ENCODE measurements around the gene ILK. TPM values are rescaled to one million over a fixed set of nuclear protein-coding genes. Genes with fewer than 3 reads are reported as not detected.

The ILK gene
- total RNA-seq, 4 donors from 2014 or later = 59.8 to 83.8 (median 71.5) TPM

DNA sequence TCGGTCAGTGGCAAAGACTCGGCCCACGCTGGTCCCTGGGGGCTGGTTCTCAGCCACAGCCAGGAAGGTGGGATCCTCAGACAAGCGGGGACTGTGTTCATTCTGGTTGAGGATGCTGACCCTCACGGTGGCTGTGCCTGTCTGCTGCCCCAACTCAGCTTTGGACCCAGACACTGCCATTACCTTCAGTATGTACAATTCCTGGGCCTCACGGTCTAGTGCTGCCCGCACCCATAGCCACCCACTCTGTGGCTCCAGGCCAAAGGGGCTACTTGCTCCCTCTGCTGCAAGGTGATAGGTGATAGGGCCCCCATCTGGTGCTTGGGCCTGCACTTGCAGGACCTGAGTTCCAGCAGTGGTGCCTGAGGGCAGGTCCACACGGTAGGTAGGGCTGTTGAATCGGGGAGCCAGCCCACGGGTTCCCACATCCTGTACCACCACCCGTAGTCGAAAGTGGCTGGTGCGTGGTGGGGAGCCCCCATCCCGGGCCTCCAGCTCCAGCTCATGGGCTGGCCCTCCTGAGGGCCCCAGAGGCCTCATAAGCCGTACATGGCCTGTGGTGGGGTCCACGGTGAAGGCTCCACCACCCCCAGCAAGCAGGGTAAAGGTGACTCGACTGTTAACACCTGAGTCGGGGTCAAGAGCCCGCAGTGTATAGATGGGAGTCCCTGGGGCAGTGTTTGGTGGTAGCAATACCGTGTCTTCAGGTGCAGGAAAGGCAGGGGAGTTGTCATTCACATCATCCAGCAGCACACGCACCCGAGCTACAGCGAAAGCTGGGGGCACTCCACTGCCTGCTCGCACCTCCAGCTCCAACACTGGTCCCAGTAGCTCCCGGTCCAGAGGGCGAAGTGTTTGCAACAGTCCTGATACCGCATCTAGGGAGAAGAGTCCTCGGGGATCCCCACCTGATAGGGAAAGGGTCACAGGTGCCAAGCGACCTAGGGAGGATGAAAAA is 28.8 kb downstream of the ILK start:
- Histone ChIP-seq H3K27ac (no peak overlapping the region), H3K36me3 (peaks cover 42% of the 10 kb centered on the region), H3K4me3 (no peak overlapping the region), H3K27me3 (peaks cover 3% of the 10 kb centered on the region), H3K4me1 (peaks cover 23% of the 10 kb centered on the region), H3K9me3 (no peaks in the 10 kb centered on the region)
- no peak for DNase-seq (ENCODE audit: low spot score in 2 of 2)
- 94% methylated on average over 13 of the region's 29 CpGs for WGBS
- TF ChIP-seq POLR2A (IDR thresholded peaks at IDR 0.05) (no peak), POLR2AphosphoS5 (IDR thresholded peaks at IDR 0.05) (no peak), EP300 (IDR thresholded peaks at IDR 0.05) (no peak)
- TF ChIP-seq, protein P1, sequence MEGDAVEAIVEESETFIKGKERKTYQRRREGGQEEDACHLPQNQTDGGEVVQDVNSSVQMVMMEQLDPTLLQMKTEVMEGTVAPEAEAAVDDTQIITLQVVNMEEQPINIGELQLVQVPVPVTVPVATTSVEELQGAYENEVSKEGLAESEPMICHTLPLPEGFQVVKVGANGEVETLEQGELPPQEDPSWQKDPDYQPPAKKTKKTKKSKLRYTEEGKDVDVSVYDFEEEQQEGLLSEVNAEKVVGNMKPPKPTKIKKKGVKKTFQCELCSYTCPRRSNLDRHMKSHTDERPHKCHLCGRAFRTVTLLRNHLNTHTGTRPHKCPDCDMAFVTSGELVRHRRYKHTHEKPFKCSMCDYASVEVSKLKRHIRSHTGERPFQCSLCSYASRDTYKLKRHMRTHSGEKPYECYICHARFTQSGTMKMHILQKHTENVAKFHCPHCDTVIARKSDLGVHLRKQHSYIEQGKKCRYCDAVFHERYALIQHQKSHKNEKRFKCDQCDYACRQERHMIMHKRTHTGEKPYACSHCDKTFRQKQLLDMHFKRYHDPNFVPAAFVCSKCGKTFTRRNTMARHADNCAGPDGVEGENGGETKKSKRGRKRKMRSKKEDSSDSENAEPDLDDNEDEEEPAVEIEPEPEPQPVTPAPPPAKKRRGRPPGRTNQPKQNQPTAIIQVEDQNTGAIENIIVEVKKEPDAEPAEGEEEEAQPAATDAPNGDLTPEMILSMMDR (IDR thresholded peaks at IDR 0.05) = no peak

DNA sequence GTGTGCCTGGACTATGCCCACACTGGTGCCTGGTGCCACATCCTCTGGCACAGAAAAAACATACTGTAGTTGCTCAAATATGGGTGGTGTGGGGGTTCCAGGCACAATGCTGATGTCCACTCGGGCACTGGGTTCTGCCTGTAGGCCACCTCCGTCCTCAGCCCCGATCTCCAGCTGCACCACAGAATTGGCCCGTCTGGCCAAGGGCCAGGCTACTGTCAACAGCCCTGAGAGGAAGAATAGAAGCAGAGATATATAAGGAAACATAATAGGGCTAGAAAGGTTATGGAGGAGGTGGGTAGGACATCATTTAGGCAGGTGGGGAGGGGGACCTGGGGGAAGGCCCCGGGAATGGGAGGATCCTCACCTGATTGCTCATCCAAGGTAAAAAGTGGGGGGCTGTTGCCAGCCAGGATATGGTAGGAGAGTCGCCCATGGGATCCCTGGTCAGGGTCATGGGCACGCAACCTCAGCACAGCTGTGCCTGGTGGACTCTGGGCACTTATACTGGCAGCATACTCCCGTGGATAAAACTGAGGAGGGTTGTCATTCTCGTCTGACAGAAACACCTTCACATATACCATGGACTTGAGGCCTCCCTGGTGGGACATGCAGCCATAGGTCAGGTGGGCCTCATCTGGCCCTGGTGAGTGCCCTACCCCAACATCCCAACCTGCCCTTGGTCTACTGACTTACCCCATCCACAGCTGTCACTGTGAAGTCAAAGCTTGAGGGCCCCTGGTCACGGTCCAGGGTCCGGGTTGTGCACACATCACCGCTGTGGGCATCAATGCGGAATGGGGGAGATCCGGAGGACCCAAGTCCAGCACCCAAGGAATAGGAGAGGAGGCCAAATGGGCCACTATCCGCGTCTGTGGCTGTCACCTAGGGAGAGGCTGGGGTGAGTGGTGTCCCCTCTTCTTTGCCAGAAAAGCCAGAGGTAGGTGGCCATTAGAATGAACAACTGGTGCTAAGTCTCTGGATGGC is 30.1 kb downstream of the ILK start:
- H3K27ac ChIP-seq = no peak overlapping the region
- no peak overlapping the region for H3K4me3 ChIP-seq
- 88% methylated on average over 16 of the region's 16 CpGs for WGBS
- H3K4me1 ChIP-seq = peaks cover 36% of the 10 kb centered on the region
- peaks cover 37% of the 10 kb centered on the region for H3K36me3 ChIP-seq
- H3K27me3 ChIP-seq = peaks cover 3% of the 10 kb centered on the region
- no peaks in the 10 kb centered on the region for H3K9me3 ChIP-seq
- no peak for DNase-seq (ENCODE audit: low spot score in 2 of 2)
- TF ChIP-seq POLR2AphosphoS5 (IDR thresholded peaks at IDR 0.05) (no peak), EP300 (IDR thresholded peaks at IDR 0.05) (no peak), POLR2A (IDR thresholded peaks at IDR 0.05) (no peak)
- TF ChIP-seq, protein P1 (IDR thresholded peaks at IDR 0.05) = no peak

DNA sequence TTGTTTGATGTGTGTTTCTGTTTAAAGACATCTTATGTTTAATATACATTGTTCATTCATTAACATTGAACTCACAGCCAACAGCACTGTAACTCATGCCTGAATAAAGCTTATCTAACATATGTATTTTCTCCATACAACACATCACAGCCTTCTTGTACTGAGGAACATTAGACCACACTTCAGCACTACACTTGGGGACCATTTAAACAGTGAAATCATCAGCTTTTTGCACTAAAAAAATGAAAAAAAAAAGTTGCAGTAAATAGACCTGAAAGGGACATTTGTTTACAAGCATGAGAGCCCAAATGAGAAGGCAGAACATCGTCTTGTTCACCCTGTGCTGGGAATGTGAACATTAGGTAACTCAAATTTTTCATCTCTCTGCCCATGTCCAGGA is 31.0 kb downstream of the ILK start:
- WGBS = 74% methylated on average over 1 of the region's 1 CpG
- peaks cover 37% of the 10 kb centered on the region for H3K4me1 ChIP-seq
- no peak for DNase-seq (ENCODE audit: low spot score in 2 of 2)
- H3K9me3 ChIP-seq = no peaks in the 10 kb centered on the region
- peaks cover 3% of the 10 kb centered on the region for H3K27me3 ChIP-seq
- H3K27ac ChIP-seq = no peak overlapping the region
- H3K4me3 ChIP-seq = no peak overlapping the region
- TF ChIP-seq, protein P1 (IDR thresholded peaks at IDR 0.05) = no peak
- TF ChIP-seq POLR2A (IDR thresholded peaks at IDR 0.05) = no peak
- no peak for TF ChIP-seq EP300 (IDR thresholded peaks at IDR 0.05)
- no peak for TF ChIP-seq POLR2AphosphoS5 (IDR thresholded peaks at IDR 0.05)
- H3K36me3 ChIP-seq = peaks cover 31% of the 10 kb centered on the region

DNA sequence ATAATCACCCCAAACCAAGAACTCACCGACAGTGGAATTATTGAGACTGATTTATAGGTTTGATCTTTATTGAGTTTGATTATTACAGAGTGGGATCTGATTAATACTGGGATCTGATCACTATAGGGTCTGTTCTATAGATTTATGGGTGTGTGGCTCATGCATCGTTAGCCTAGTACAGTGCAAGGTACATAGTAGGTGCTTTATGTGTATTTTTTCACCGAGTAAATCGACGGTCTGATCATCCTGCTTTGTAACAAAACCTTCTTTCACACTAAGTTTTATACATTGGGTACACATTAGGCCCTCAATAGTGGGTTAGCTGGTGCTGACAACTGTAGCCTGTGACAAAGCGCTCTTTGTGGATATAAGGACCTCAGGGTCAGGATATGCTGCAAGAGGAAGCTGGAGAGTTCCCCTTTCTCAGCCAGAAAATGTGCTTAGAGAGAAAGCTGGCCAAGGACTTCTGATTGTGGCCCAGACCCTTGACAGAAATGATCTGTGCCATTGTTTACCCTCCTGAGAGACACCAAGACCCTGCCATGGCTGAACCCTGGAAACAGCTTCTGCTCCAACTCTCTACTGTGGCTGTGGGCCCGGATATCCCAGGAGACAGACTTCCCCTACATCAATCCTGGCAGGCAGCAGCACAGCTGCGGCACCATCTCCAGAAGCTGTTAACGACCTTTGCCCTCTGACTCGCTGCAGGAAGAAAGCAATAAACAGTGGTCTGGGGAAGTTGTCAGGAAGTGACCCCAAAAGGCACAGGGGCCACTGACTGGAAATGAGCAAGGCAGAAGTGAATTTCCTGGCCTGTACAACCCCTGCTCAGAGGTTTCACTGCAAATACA is 31.7 kb downstream of the ILK start:
- no peak for DNase-seq (ENCODE audit: low spot score in 2 of 2)
- H3K27ac ChIP-seq = peak overlapping the region; percentile 23
- H3K4me3 ChIP-seq = no peak overlapping the region

More for the DNA sequence above, 31.7 kb downstream of the ILK start:
- peaks cover 3% of the 10 kb centered on the region for H3K27me3 ChIP-seq
- 60% methylated on average over 10 of the region's 10 CpGs for WGBS
- H3K9me3 ChIP-seq = no peaks in the 10 kb centered on the region
- TF ChIP-seq, protein P1 (IDR thresholded peaks at IDR 0.05) = no peak
- TF ChIP-seq POLR2A (IDR thresholded peaks at IDR 0.05) (no peak), EP300 (IDR thresholded peaks at IDR 0.05) (no peak), POLR2AphosphoS5 (IDR thresholded peaks at IDR 0.05) (no peak)
- peaks cover 23% of the 10 kb centered on the region for H3K36me3 ChIP-seq
- H3K4me1 ChIP-seq = peaks cover 33% of the 10 kb centered on the region

All from suprapubic skin (tissue), 4 donors.